ENCODE data around the gene ARFIP2.

DNA sequence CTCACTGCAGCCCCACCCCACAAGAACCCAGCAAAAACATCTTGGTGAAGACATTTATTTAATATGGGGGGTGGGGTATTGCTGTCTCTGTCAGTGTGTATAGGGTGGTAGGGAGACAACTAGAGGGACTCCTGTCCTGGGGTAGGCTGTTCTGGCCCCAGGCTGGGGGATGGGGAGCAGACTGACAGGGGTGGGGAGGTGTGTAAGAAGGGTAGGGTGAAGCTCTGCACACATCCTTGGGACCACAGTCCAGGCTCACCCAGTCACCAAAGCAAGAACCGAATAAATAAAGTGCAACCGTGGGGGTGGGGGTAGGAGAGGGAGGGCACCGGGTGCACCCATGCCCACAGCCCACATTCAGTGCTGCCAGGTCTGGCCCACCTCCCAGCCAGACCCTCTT, 32.6 kb downstream of the ARFIP2 start:
- TF ChIP-seq POLR2A (IDR thresholded peaks at IDR 0.05; ENCODE audit: low read depth, low read length) = no peak
- no peak for TF ChIP-seq CTCF (IDR thresholded peaks at IDR 0.05 in 2 of 3, conservative IDR thresholded peaks at IDR 0.05 in 1 of 3; ENCODE audit: control insufficient read depth in 2 of 3, extremely low read depth in 1 of 3, insufficient read depth in 1 of 3, low read depth in 3 of 3, low read length in 3 of 3)
- no peak for TF ChIP-seq SIN3A (IDR thresholded peaks at IDR 0.05; ENCODE audit: low read depth, low read length)
- no peak for TF ChIP-seq ZNF274 (IDR thresholded peaks at IDR 0.05; ENCODE audit: insufficient read depth, insufficient read length)
- no peak for TF ChIP-seq BMI1 (IDR thresholded peaks at IDR 0.05; ENCODE audit: borderline replicate concordance)
- TF ChIP-seq MEF2A (IDR thresholded peaks at IDR 0.05; ENCODE audit: insufficient read depth, low read depth, low read length) = no peak
- TF ChIP-seq CREB1 (IDR thresholded peaks at IDR 0.05; ENCODE audit: low read depth) = no peak
- no peak for TF ChIP-seq EZH2 (IDR thresholded peaks at IDR 0.05; ENCODE audit: borderline replicate concordance, control insufficient read depth, low read depth, low read length)
- TF ChIP-seq, protein P1, sequence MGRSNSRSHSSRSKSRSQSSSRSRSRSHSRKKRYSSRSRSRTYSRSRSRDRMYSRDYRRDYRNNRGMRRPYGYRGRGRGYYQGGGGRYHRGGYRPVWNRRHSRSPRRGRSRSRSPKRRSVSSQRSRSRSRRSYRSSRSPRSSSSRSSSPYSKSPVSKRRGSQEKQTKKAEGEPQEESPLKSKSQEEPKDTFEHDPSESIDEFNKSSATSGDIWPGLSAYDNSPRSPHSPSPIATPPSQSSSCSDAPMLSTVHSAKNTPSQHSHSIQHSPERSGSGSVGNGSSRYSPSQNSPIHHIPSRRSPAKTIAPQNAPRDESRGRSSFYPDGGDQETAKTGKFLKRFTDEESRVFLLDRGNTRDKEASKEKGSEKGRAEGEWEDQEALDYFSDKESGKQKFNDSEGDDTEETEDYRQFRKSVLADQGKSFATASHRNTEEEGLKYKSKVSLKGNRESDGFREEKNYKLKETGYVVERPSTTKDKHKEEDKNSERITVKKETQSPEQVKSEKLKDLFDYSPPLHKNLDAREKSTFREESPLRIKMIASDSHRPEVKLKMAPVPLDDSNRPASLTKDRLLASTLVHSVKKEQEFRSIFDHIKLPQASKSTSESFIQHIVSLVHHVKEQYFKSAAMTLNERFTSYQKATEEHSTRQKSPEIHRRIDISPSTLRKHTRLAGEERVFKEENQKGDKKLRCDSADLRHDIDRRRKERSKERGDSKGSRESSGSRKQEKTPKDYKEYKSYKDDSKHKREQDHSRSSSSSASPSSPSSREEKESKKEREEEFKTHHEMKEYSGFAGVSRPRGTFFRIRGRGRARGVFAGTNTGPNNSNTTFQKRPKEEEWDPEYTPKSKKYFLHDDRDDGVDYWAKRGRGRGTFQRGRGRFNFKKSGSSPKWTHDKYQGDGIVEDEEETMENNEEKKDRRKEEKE (IDR thresholded peaks at IDR 0.05) = no peak

All from GM12878 (cell line).